HG02678 (cell line): ENCODE measurements around the gene ROBO1.
A peak's percentile ranks its signal among the peaks of the same experiment; 100 is the strongest.

Source experiments
- ATAC-seq: cut with Tn5 transposase; IDR thresholded peaks from one replicate; pipeline ENCODE4 v1.9.1; 2021; ENCODE audit warnings: mild to moderate bottlenecking, moderate library complexity; ENCODE audit not compliant: unreplicated experiment

ROBO1 gene

DNA sequence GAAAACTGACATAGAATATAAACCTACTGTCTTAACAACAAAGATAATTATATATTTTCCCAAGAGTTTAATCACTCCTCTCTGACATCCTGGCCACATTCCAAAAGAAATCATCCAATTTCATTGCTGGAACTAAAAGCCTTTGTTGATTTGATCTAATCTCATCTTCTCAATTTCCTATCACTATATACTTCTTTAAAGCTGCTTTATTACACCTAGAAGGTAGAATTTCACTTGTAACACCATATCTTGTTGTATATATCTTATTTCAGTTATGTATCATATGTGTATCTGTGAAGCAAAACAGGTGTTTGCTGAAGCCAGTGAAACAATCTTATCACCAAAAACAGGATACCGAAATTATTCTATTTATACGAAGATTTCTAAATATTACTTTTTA is 740.2 kb downstream of the ROBO1 start:
- ATAC-seq, result no peak

DNA sequence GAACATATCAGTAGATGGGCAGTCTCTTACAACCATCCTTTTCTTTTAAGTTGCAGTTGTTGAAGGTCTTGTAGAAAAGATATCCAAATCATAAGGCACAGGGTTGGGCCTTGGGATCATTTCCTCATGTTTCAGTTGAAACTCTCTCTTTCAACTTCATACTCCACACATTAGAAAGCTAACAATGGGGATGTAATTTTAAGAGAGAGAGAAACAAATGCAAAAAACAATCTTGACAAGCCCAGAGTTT is 747.9 kb downstream of the ROBO1 start:
- ATAC-seq, result no peak

DNA sequence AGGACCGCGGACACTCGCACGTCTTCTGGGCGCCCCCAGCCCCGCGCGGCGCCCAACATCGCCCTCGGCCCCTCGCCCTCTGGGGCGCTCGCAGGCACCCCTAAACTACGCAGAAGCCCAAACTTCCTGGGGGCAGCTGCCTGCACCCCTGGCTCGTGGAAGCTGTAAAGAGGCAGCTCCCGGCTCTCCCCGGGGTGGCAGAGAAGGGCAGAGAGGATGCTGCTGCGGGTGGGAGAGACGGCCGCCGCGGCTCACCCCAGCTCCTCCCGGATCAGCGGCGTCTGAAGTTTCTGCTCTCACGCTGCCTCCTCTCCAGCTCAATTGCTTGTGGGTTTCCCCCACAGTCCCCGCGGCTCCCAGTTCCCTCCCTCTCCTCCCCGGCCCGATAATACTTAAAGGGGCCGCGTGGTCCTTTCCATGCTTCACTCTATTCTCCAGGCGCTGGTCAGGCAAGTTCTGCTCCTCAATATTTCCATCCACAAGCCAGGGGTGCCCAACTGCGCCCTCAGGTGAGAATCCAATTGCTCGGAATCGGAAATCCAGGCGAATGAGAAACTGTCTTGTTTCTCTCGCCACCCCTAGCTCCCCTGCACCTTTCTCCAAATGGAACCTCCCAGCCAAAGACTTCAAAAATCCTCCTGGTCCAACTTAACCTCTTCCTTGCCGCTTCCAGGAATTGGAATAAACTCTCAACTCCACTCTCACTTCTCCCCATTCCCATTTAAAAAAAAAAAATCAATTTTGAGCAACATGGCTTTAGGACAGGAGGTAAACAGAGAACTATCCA is 748.5 kb downstream of the ROBO1 start:
- peak; percentile 67 for ATAC-seq

DNA sequence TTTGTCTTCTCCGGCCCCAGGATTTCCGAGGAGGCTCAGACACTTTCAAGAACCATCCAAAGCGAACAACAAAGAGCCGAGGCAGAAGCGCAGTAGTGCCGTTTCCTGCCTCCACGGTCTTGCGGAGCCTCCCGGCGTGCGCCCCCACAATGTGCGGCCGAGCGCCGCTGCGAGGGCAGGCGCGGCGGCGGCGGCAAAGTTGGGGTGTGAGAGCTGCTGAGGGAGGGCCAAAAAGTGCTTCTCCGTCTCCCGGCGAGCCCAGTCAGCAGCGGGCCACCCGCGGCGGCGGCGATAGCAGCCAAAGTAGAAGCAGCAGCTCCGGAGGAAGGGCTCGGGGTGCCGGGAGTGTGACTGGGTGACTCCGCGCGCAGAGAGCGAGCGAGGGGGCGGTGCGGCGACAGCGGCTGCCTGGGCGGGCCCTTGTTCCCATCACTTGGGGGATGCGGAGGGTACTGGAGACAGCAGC is 749.1 kb downstream of the ROBO1 start:
- ATAC-seq, result peak; percentile 44

DNA sequence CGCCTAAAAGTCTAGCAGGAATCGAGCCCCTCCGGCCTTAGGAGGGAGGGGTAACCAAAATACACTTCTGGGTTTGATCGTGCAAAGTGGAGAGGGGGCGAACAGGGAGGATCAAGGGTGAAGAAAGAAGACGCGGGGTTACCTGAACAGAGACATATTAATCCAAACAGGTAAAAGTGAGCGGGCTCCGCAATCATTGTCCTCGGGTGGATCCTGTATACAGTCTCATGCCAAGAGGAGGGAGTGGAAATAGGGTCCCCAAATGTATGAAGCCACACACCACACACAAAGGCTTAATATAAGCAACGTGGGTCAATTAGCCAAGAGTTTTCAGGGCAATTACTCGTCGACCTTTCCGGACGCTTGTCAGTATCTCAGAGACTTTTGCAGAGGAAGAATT is 749.5 kb downstream of the ROBO1 start:
- no peak for ATAC-seq

DNA sequence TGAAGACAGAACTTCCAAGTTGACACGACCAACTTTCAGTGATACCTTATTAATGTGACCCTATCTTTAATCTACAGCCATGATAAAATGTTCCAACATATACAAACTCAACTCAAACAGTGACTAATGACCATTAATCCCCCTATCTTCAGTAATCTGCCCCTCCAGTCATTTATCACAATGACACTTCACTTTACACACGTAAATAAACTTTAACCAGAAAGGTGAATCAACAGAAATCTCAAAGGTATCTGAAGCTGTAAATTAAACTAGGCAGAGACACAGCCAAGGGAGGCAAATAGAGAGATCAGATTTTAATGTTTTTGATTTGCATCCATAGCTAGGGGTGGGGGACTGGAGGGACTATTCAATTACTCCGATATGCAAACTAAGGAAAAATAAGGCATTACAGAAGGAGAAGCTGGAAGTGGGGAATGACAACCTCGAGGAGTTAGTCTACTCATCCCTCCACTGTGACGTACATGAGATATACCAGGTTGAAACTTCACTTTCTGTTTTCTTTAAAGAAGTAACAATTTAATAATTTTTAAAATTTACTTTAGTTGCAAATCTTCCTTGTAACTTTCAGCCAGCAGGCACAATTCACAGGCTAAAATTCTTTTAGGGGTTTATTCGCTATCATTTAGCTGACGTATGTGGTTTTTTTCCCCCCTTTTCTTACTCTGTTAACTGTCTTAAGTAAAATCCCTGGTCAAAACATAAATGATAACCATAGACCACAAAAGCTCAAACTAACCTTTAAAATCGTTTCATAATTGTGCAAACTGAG is 751.0 kb downstream of the ROBO1 start:
- no peak for ATAC-seq

DNA sequence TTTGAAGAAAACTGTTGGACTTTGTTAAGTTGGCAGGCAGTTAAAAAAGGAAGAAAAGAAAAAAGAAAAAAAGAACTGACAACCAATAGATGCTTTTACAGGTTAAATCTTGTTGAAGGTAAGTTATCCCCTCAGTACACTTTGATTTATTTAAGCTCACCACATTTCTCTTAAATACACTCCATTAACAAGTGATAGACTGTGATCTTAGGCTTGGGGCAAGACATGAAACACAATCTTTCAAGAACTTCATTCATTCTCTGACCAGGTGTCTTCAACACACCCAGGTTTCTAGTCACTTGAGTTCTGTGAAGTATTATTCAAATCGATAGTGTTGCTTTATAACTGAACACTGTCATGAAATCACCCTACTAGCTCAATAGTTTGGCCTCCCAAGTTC is 751.9 kb downstream of the ROBO1 start:
- ATAC-seq, result no peak

DNA sequence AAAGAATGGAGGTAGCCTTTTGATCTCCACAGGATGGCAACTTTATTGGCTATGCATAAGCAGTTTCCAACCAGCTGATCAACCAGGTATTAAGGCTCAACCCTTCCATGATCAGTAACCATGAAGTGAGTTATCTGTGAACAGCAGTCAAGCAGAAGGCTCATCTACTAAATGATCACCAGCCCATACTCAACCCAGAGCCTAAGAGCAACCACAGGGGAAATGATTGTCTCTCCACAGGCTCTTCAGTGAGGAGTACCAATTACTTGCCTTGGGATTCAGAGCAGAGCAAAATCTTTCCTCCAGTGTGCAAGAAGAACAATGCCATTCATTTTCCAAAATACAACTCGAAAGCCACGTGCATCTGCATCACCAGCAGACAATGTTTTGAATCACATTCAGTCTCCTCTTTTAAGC is 754.8 kb downstream of the ROBO1 start:
- no peak for ATAC-seq

DNA sequence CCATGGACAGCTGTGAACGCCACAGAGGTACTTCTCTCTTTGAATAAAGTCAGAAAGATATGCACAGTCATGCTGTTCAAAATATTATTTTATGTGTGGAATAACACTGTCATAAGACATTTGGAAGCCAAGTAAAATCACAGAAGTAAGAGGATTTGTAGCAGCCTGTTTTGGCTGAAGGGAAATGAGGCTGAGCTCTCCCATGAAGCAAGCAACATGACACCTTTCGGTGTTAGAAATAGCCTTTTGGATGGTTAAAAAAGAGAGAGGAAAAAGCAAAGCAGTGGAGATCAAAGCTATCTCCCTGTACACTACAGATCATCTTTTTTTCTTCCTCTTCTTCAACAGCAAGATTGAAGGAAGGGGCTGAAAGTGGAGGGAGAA is 755.3 kb downstream of the ROBO1 start:
- no peak for ATAC-seq

DNA sequence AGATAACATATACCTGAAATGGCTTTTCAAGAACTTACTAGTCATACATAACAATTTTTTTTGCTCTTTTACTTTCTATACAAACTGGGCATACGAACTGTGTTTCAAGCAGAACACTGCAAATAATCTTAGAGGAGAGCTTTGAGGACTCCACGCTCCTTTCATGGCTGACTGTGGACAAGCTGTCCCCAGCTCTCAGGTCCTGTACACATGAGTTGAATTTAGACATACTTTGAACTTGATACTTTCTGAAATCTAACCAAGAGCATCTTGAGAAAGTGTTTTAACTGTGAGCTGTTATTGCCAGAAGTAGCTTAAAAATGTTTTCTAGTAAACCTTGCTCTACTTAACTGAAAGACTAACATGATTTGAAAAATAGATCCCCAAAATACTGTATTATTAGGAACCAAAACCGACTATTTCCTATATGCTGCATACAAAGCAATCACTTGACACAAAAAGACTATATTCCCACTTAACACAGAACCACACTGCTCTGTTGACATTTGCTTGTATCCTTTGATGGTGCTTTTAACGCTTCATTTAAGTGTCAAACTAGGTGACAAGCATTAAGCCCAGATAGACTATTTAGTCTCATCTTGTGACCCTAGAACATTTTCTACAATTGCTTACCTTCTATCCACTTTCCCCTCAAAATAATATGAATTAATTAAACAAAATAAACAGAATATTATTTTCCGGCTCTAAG is 755.8 kb downstream of the ROBO1 start:
- no peak for ATAC-seq

DNA sequence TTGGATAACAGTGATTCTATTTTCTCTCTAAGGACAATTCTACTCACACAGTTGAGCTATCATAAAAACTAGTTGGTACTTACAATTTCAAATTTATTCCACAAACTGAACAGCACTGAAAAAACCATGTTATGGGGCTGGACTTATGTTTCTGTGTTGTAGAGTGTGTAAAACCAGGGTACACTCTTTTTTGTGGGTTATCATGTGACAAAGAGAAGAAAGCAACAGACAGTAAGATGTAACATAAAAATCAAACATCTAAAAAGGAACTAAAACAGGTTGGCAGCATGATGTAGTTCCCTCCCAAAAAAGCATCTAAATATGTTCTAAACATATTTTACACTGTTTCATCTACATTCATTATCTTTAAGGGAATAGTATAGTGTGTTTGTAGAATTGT is 757.9 kb downstream of the ROBO1 start:
- no peak for ATAC-seq

DNA sequence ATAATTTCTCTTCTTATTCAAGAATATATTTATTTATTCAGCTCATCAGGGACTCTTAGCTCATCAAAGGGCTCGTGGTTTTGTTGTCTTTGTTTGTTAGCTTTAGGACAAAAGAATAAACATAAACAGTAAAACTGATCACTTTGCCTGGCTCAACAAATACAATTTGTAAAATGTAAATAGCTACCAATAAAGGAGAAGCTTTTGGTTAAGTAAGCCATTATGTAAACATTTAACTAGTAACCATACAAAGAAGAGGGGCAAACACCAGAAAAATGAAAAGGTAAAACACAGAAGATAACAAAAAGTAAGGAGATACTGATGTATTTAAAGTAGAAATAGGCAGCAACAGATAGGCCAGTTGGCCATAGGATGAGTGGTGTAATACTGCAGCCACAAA is 761.7 kb downstream of the ROBO1 start:
- ATAC-seq, result no peak

DNA sequence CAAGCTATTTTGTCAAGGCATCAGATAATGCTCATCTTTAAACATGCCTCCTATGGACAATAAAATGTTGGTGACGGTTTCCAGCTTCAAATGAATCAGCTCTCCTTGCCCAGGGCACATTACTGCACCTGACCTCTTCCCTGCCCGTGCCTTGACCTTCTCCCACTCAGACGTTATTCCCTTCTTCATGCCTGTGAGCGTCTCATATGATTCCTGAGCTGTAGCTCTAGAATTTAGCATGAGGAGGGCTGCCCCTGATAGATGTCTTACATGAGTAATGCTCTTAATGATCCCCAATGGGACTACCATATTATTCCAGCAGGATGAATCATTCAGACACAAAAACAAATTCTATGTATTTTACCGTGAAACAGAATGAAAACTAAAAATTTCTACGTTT is 762.7 kb downstream of the ROBO1 start:
- no peak for ATAC-seq

DNA sequence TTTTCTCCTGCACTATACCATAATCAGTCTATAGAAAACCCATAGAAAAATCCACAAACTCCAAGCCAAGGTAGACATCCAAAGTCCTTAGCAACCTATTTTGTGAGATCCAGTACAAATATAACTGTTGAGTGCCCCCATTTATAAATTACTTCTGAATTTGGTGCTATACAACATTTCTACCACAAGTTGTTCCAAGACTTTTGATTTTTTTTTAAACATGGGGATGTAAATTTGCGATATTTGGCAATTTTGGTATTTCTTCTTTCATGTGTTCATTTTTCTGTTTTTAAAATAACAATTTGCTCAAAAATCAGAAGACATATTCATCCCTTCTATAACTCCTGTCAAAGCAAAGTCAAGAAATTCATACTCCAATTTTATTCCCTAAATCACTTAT is 763.8 kb downstream of the ROBO1 start:
- no peak for ATAC-seq

DNA sequence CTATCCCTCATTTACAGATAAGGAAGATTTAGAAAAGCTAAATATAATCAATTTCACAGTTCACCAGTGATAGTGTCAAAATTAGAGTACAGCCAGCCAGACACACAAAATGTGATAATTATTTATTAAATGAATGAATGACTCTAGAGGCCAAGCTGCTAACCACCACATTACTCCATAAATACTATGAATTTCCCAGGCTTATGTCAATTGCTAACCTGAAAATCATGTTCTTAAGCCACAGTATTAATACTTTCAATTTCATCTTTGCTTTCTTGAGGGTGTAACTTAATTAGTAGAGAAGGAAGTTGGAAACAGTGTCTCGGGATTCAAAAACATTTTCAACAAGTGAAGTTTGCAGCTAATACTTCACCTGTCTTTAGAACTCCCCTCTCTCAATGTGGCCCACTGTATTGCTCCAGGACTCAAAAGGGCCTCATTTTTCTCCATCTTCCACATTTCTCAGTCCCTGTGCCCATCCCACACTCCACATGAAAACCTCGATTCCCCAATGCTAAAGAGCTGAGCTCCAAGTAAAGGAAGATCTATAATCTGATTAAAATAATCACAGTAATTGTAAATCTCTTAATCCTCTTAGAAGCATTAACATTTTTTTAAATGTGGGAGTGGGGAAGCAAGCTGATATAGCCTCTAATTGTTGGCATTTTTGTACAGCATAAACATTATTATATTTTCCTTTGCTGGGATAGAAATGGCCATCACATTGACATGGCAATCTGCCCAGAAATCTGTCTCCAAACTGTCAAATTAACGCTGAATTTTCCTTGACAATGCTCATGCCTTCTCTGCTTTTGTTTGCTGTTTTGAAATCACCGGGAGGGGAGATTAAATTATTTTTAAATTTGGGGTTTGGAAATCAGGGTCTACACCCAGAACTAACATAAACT is 765.1 kb downstream of the ROBO1 start:
- ATAC-seq, result no peak

DNA sequence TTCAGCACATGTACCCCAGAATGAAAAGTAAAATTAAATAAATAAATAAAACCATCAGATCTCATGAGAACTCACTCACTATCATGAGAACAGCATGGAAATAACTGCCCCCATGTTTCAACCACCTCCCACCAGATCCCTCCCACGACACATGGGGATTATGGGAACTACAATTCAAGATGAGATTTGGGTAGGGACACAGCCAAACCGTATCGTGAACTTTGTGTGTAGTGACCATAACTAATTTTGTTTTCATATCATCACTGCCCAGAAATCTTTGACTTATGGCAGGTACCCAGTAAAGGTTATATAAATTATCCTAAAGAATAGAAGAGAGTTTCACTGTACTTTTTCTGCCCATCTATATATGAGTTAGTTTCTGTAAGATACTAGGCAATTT is 766.5 kb downstream of the ROBO1 start:
- no peak for ATAC-seq

DNA sequence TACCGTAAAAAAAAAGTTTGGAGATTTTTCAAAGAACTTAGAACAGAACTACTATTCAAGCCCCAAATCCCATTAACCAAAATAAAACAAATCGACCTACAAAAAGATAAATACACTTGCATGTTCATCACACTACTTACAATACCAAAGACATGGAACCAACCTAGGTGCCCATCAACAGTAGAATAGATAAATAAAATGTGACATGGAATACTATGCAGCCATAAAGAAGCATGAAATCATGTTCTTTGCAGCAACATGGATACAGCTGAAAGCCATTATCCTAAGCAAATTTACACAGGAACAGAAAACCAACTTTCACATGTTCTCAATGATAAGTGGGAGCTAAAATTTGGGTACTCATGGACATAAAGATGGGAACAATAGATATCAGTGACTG is 768.7 kb downstream of the ROBO1 start:
- ATAC-seq, result no peak

DNA sequence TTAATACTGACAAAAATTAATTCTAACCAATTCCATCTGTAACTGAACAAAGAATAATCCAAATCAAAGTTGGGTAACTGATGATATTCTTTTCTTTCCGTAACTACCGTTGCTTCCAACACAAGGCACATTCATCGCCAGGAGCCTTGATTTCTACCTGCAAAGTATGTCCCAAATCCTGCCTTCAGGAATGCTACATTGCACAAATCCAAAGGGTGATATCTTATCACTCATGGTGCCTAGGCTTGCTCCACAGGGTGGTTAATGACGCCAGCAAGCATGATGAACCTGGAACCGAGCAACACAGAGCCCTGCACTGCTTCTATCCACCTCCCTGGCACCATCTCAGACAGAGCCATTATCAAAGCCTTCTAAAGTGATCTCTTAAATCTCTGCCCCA is 772.7 kb downstream of the ROBO1 start:
- ATAC-seq, result no peak

DNA sequence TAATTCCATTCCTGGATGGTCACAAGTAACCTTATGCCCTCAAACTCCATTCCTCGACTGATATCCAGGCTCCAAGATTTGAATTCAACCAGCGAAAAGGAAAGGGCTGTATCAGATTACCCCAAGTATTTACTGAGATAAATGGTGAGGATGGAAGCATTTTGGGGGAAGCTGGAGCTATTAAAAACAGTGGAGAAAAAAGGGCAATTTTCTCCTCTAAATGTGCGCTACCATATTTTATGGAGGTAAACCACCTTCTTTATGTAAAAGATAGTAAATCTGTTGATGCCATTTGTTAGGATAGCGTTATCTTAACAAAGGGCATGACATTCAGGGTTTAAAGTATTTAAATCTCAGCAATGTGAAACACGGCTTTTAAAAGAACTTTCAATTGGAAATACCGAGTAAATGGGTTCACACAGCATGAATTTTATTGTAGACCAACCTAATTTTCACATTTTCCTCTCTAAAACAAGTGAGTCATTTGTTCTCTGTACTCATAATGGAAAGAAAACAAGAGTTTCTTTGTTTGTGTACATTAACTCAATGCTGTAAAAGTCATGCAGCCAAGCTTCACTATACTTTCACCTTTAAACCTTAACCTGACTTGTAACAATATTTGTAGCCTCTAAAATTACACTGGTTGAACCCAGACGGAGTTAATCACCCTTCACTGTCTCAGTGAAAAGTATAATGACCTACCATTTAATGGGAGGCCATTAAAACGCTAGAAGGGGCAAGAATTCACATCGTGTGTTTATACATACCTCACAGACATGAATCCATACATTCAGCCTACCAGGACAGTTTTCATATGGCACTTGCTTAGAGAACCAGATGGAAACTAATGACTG is 773.4 kb downstream of the ROBO1 start:
- ATAC-seq, result no peak

DNA sequence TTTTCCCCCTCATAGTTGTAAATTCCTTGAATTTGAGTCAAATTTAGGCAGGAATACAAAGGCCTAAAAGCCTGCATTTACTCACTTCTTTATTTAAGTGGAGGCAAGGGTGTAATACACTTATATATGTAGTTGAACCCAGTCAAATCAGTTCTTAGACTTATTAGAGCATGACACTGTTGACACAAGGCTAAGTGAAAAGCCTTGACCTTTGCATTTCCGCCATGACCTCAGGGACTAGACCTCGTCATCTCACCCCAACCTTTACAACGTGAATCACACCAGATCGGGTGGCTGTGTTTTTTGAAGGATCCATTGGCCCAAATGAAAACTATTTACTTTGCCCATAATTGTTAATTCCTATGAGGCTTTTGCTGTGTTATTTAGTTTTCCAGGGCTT is 774.4 kb downstream of the ROBO1 start:
- ATAC-seq, result no peak
